ENCODE data around the gene KRTAP5-3.

DNA sequence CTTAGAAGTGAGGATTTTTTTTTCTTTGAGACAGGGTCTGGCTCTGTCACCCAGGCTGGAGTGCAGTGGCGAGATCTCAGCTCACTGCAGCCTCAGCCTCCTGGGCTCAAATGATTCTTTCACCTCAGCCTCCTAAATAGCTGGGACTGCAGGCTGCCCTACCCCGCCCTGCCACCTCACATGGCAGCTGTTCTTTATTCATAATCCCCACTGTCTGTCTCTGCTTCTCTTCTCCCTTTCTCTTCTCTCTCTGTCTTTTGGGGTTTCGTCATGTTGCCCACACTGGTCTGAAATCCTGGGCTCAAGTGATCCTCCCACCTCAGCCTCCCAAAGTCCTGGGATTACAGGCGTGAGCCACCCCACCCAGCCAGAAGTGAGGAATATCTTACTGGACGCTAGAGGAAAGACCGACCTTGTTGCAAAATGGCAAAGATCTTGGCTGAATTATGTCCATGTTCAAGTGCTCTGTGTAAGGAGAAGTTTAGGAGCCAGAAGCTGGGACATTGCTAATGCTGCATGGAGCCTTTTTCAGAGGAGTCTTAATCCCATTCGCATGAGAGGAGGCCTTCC is 43.2 kb upstream of the KRTAP5-3 start:
- TF ChIP-seq CTCF (IDR thresholded peaks at IDR 0.05): no peak
- no peak for TF ChIP-seq EZH2 (IDR thresholded peaks at IDR 0.05; ENCODE audit: borderline replicate concordance, insufficient read depth, low read depth, low read length, poor library complexity, severe bottlenecking)
